ENCODE data around the gene KCTD2.

KCTD2 gene

GRCh38 chr17:75105126-75106080, 58.4 kb downstream of the KCTD2 start:
- Histone ChIP-seq H3K27ac (ENCODE audit: low read depth, low read length) (no peak overlapping the region), H2AFZ (ENCODE audit: low read depth, low read length, severe bottlenecking) (no peak overlapping the region), H3K9me3 (ENCODE audit: insufficient read depth, low read length) (no peaks in the 10 kb centered on the region), H4K20me1 (ENCODE audit: low read depth, low read length) (no peaks in the 10 kb centered on the region), H3K79me2 (ENCODE audit: insufficient read depth, low read length) (0 out of 2 replicates have a peak, but pooled peaks cover 2% of the 10 kb centered on the region), H3K9me2 (replicated peaks; ENCODE audit: insufficient read depth, low read length) (no peaks in the 10 kb centered on the region), H3K27me3 (ENCODE audit: low read length) (no peaks in the 10 kb centered on the region), H3K9ac (ENCODE audit: low read length) (no peak overlapping the region), H3K36me3 (ENCODE audit: low read length) (no peaks in the 10 kb centered on the region), H3K4me3 (ENCODE audit: insufficient read depth, low read length, poor library complexity, severe bottlenecking) (no peak overlapping the region), H3K4me2 (ENCODE audit: low read depth, low read length, poor library complexity, severe bottlenecking) (no peak overlapping the region), H3F3A (ENCODE audit: insufficient read depth) (0 out of 2 replicates have a peak, but pooled peaks cover 9% of the 10 kb centered on the region)
- TF ChIP-seq CTCF (IDR thresholded peaks at IDR 0.05; ENCODE audit: insufficient read depth, low read length, poor library complexity, severe bottlenecking) (peak; percentile 48), EZH2phosphoT487 (conservative IDR thresholded peaks at IDR 0.05; ENCODE audit: low read length) (no peak)

- H3K9me2 ChIP-seq (replicated peaks; ENCODE audit: insufficient read depth, low read length), result no peaks in the 10 kb centered on the region
- no peak overlapping the region for H2AFZ ChIP-seq (ENCODE audit: low read depth, low read length, severe bottlenecking)
- no peak overlapping the region for H3K4me3 ChIP-seq (ENCODE audit: insufficient read depth, low read length, poor library complexity, severe bottlenecking)
- no peak overlapping the region for H3K9ac ChIP-seq (ENCODE audit: low read length)
- TF ChIP-seq EZH2phosphoT487 (conservative IDR thresholded peaks at IDR 0.05; ENCODE audit: low read length) (no peak), CTCF (IDR thresholded peaks at IDR 0.05; ENCODE audit: insufficient read depth, low read length, poor library complexity, severe bottlenecking) (no peak)
- no peaks in the 10 kb centered on the region for H3K27me3 ChIP-seq (ENCODE audit: low read length)
- no peaks in the 10 kb centered on the region for H3K9me3 ChIP-seq (ENCODE audit: insufficient read depth, low read length)
- no peaks in the 10 kb centered on the region for H4K20me1 ChIP-seq (ENCODE audit: low read depth, low read length)
- no peak overlapping the region for H3K27ac ChIP-seq (ENCODE audit: low read depth, low read length)
- no peak overlapping the region for H3K4me2 ChIP-seq (ENCODE audit: low read depth, low read length, poor library complexity, severe bottlenecking)
- H3K36me3 ChIP-seq (ENCODE audit: low read length), result no peaks in the 10 kb centered on the region
- H3K79me2 ChIP-seq (ENCODE audit: insufficient read depth, low read length), result 0 out of 2 replicates have a peak, but pooled peaks cover 5% of the 10 kb centered on the region
- peaks cover 16% of the 10 kb centered on the region; the same call in 1 of the 2 replicates for H3F3A ChIP-seq (ENCODE audit: insufficient read depth)
Measured at GRCh38 chr17:75108193-75108592, 61.2 kb downstream of the KCTD2 start.

- no peak for TF ChIP-seq CTCF (IDR thresholded peaks at IDR 0.05; ENCODE audit: insufficient read depth, low read length, poor library complexity, severe bottlenecking)
- TF ChIP-seq EZH2phosphoT487 (conservative IDR thresholded peaks at IDR 0.05; ENCODE audit: low read length), result no peak
- Histone ChIP-seq H3K4me3 (ENCODE audit: insufficient read depth, low read length, poor library complexity, severe bottlenecking) (peak overlapping the region; percentile 63), H3K9ac (ENCODE audit: low read length) (peak overlapping the region; percentile 60), H3K9me3 (ENCODE audit: insufficient read depth, low read length) (no peaks in the 10 kb centered on the region), H4K20me1 (ENCODE audit: low read depth, low read length) (no peaks in the 10 kb centered on the region), H3K79me2 (ENCODE audit: insufficient read depth, low read length) (0 out of 2 replicates have a peak, but pooled peaks cover 5% of the 10 kb centered on the region), H3K4me2 (ENCODE audit: low read depth, low read length, poor library complexity, severe bottlenecking) (peak overlapping the region; percentile 64), H3K27me3 (ENCODE audit: low read length) (no peaks in the 10 kb centered on the region), H3K36me3 (ENCODE audit: low read length) (no peaks in the 10 kb centered on the region), H3K9me2 (replicated peaks; ENCODE audit: insufficient read depth, low read length) (no peaks in the 10 kb centered on the region), H3K27ac (ENCODE audit: low read depth, low read length) (no peak overlapping the region), H2AFZ (ENCODE audit: low read depth, low read length, severe bottlenecking) (peak overlapping the region; percentile 72), H3F3A (ENCODE audit: insufficient read depth) (peaks cover 16% of the 10 kb centered on the region; the same call in 1 of the 2 replicates)
Measured at GRCh38 chr17:75109046-75109406, 62.0 kb downstream of the KCTD2 start.
